ENCODE results near the gene MAGI2.
"Not testable (repeated sequence)": the region's sequence is repeated elsewhere in the genome, so short reads cannot be mapped to it uniquely, and the experiment has no call there.

The MAGI2 gene

GRCh38 chr7:78521961-78522360 is 931.5 kb downstream of the MAGI2 start:
- H3K4me3 ChIP-seq (ENCODE audit: low read depth, low read length), result no peak overlapping the region
- no peak for TF ChIP-seq CTCF (IDR thresholded peaks at IDR 0.05; ENCODE audit: low read depth, low read length)

GRCh38 chr7:78516450-78516849 is 937.0 kb downstream of the MAGI2 start:
- TF ChIP-seq CTCF (IDR thresholded peaks at IDR 0.05; ENCODE audit: low read depth, low read length), result no peak
- no peak overlapping the region for H3K4me3 ChIP-seq (ENCODE audit: low read depth, low read length)

- H3K4me3 ChIP-seq (ENCODE audit: low read depth, low read length), result no peak overlapping the region
- no peak for TF ChIP-seq CTCF (IDR thresholded peaks at IDR 0.05; ENCODE audit: low read depth, low read length)
Observed at GRCh38 chr7:78514634-78515033, 938.8 kb downstream of the MAGI2 start.

- TF ChIP-seq CTCF (IDR thresholded peaks at IDR 0.05; ENCODE audit: low read depth, low read length), result peak; percentile 94
- no peak overlapping the region for H3K4me3 ChIP-seq (ENCODE audit: low read depth, low read length)
Observed at GRCh38 chr7:78510580-78511188, 942.8 kb downstream of the MAGI2 start.

- H3K4me3 ChIP-seq (ENCODE audit: low read depth, low read length), result not testable (repeated sequence)
Observed at GRCh38 chr7:78503301-78503700, 950.2 kb downstream of the MAGI2 start.

- TF ChIP-seq CTCF (IDR thresholded peaks at IDR 0.05; ENCODE audit: low read depth, low read length), result no peak
- no peak overlapping the region for H3K4me3 ChIP-seq (ENCODE audit: low read depth, low read length)
Observed at GRCh38 chr7:78501064-78501463, 952.4 kb downstream of the MAGI2 start.

GRCh38 chr7:78499971-78500370 is 953.5 kb downstream of the MAGI2 start:
- TF ChIP-seq CTCF (IDR thresholded peaks at IDR 0.05; ENCODE audit: low read depth, low read length), result no peak
- H3K4me3 ChIP-seq (ENCODE audit: low read depth, low read length), result no peak overlapping the region

GRCh38 chr7:78499283-78499682 is 954.2 kb downstream of the MAGI2 start:
- H3K4me3 ChIP-seq (ENCODE audit: low read depth, low read length), result no peak overlapping the region
- no peak for TF ChIP-seq CTCF (IDR thresholded peaks at IDR 0.05; ENCODE audit: low read depth, low read length)
